HCT116 (cell line): Measurements from ENCODE around the gene TXNRD3. TPM values are rescaled to one million over a fixed set of nuclear protein-coding genes. Genes with fewer than 3 reads are reported as not detected.

Source experiments
- ATAC-seq: fragments of 200-7000 bp; cut with Tn5 transposase; 2 replicates; pipeline ENCODE4 v1.9.1; 2020; ENCODE audit warnings: mild to moderate bottlenecking, moderate library complexity
- BruUV-seq: library from RNA; stranded (reverse); fragments of 400-500 nt; replicated peaks from 2 replicates; lab custom pipeline; 2021; lab: Mats Ljungman, UMichigan
- CTCF ChIA-PET: fragments of 300-600 bp; sonication (Branson Sonifier 250); formaldehyde crosslinking; loops from one replicate; lab custom pipeline; 2021; ENCODE audit warnings: antibody characterized with exemption; lab: Charles Lee
- POLR2A ChIA-PET: fragments of 300-600, 350-600 bp; sonication (Branson Sonifier 250); formaldehyde crosslinking; loops from one replicate; lab custom pipeline; 2021; ENCODE audit warnings: antibody characterized with exemption; lab: Charles Lee
- RAD21 ChIA-PET, 2 experiments: fragments of 300-600 bp; sonication (Branson Sonifier 250); formaldehyde crosslinking; loops; one replicate each; lab custom pipeline; 2023; ENCODE audit warnings: low total read pairs in 2 of 2; ENCODE audit not compliant: uncharacterized antibody in 2 of 2, unreplicated experiment in 2 of 2, low non-redundant PET in 1 of 2; lab: Charles Lee
- DNase-seq: peaks from one replicate; pipeline ENCODE4 v3.0.0-alpha.2; 2010; ENCODE audit warnings: low read depth, low spot score
- H2AFZ ChIP-seq: fragments of 200-600 bp; shearing (Covaris generic), sonication (generic); 2 replicates; pipeline ENCODE4 v1.6.1; 2017; ENCODE audit warnings: low read depth, mixed run types, mixed read lengths, antibody characterized with exemption, low read length; ENCODE audit not compliant: poor library complexity, severe bottlenecking
- H3K27ac ChIP-seq: 2 replicates; pipeline ENCODE4 v1.5.1; 2012; ENCODE audit warnings: low read depth, low read length
- H3K27me3 ChIP-seq: fragments of 200-600 bp; sonication (generic); 2 replicates; pipeline ENCODE4 v1.6.1; 2016; ENCODE audit warnings: mixed run types, low read length, mixed read lengths; ENCODE audit not compliant: insufficient read depth
- H3K36me3 ChIP-seq, 2 experiments: fragments of 200-500 bp in 1 of 2; fragments of 200-600 bp in 1 of 2; sonication (Bioruptor generic) in 1 of 2; sonication (generic) in 1 of 2; 2 replicates each; pipeline versions ENCODE4 v1.5.1 to v1.6.1; 2014 to 2016; ENCODE audit warnings: low read length in 2 of 2, inconsistent platforms in 1 of 2, mixed read lengths in 1 of 2, mixed run types in 1 of 2; ENCODE audit not compliant: insufficient read depth in 2 of 2, control insufficient read depth in 1 of 2
- H3K4me1 ChIP-seq, 2 experiments: fragments of 200-600 bp in 1 of 2; sonication (generic) in 1 of 2; 2 replicates each; pipeline versions ENCODE4 v1.5.1 to v1.6.1; 2012 to 2017; ENCODE audit warnings: low read length in 2 of 2, inconsistent platforms in 1 of 2, mild to moderate bottlenecking in 1 of 2, mixed read lengths in 1 of 2, mixed run types in 1 of 2, moderate library complexity in 1 of 2; ENCODE audit not compliant: insufficient read depth in 2 of 2, control insufficient read depth in 1 of 2
- H3K4me2 ChIP-seq: fragments of 200-600 bp; sonication (generic); 2 replicates; pipeline ENCODE4 v1.6.1; 2017; ENCODE audit warnings: mixed run types, low read length, mixed read lengths
- H3K4me3 ChIP-seq, 2 experiments: fragments of 200-600 bp in 1 of 2; sonication (generic) in 1 of 2; replicated peaks in 1 of 2; 2 replicates each; pipeline ENCODE4 v1.5.1; 2011 to 2016; ENCODE audit warnings: low read length in 2 of 2, control low read depth in 1 of 2, low read depth in 1 of 2, mild to moderate bottlenecking in 1 of 2, mixed read lengths in 1 of 2, mixed run types in 1 of 2
- H3K79me2 ChIP-seq: fragments of 200-600 bp; sonication (generic); 2 replicates; pipeline ENCODE4 v1.6.1; 2017; ENCODE audit warnings: mild to moderate bottlenecking, mixed run types, low read length, moderate library complexity, mixed read lengths; ENCODE audit not compliant: insufficient read depth
- H3K9ac ChIP-seq: fragments of 200-600 bp; sonication (generic); 2 replicates; pipeline ENCODE4 v1.6.1; 2016; ENCODE audit warnings: low read length, mixed read lengths
- H3K9me2 ChIP-seq: fragments of 200-600 bp; sonication (generic), shearing (Covaris generic); 2 replicates; pipeline ENCODE4 v1.6.1; 2017; ENCODE audit warnings: mixed run types, mild to moderate bottlenecking, moderate library complexity; ENCODE audit not compliant: insufficient read depth
- H3K9me3 ChIP-seq, 2 experiments: fragments of 200-500 bp in 1 of 2; fragments of 200-600 bp in 1 of 2; sonication (Bioruptor generic) in 1 of 2; sonication (generic) in 1 of 2; 2 replicates each; pipeline ENCODE4 v1.6.1; 2014 to 2017; ENCODE audit warnings: low read length in 2 of 2, mixed read lengths in 2 of 2, inconsistent platforms in 1 of 2, low read depth in 1 of 2, mild to moderate bottlenecking in 1 of 2, mixed run types in 1 of 2, moderate library complexity in 1 of 2; ENCODE audit not compliant: control insufficient read depth in 1 of 2, insufficient read depth in 1 of 2
- H4K20me1 ChIP-seq: fragments of 200-600 bp; sonication (generic), shearing (Covaris generic); 2 replicates; pipeline ENCODE4 v1.6.1; 2017; ENCODE audit warnings: mixed run types, mild to moderate bottlenecking, moderate library complexity; ENCODE audit not compliant: insufficient read depth
- CEBPB ChIP-seq: IDR thresholded peaks from 2 replicates; pipeline ENCODE4 v1.6.1; 2012; ENCODE audit warnings: low read depth
- EGR1 ChIP-seq: IDR thresholded peaks from 2 replicates; pipeline ENCODE4 v1.6.1; 2012; ENCODE audit warnings: low read depth
- ELF1 ChIP-seq: IDR thresholded peaks from 2 replicates; pipeline ENCODE4 v1.6.1; 2012; ENCODE audit warnings: low read depth, borderline replicate concordance
- EZH2 ChIP-seq: fragments of 200-600 bp; sonication (generic); IDR thresholded peaks from 2 replicates; pipeline ENCODE4 v1.6.1; 2017; ENCODE audit warnings: antibody characterized with exemption, mixed run types
- EZH2phosphoT487 ChIP-seq: fragments of 200-600 bp; IDR thresholded peaks from 2 replicates; pipeline ENCODE4 v1.6.1; 2018; ENCODE audit warnings: antibody characterized with exemption, borderline replicate concordance
- MAX ChIP-seq: IDR thresholded peaks from 2 replicates; pipeline ENCODE4 v1.6.1; 2012
- POLR2A ChIP-seq: IDR thresholded peaks from 2 replicates; pipeline ENCODE4 v1.7.0; 2011; ENCODE audit warnings: borderline replicate concordance; ENCODE audit not compliant: insufficient read depth, insufficient read length; ENCODE audit errors: extremely low read depth
- POLR2AphosphoS5 ChIP-seq: IDR thresholded peaks from 2 replicates; pipeline ENCODE4 v1.6.1; 2011; ENCODE audit warnings: mild to moderate bottlenecking, low read depth, low read length, moderate library complexity
- RAD21 ChIP-seq: IDR thresholded peaks from 2 replicates; pipeline ENCODE4 v1.6.1; 2012; ENCODE audit warnings: low read depth, mild to moderate bottlenecking
- SIN3A ChIP-seq: IDR thresholded peaks from 2 replicates; pipeline ENCODE4 v1.6.1; 2012; ENCODE audit warnings: low read depth
- SP1 ChIP-seq: IDR thresholded peaks from 2 replicates; pipeline ENCODE4 v1.6.1; 2012; ENCODE audit warnings: low read depth
- SRF ChIP-seq: IDR thresholded peaks from 2 replicates; pipeline ENCODE4 v1.6.1; 2012; ENCODE audit warnings: low read depth
- ZNF274 ChIP-seq: fragments of 200-500 bp; sonication (Bioruptor generic); IDR thresholded peaks from 2 replicates; pipeline ENCODE4 v1.6.1; 2014; ENCODE audit warnings: mild to moderate bottlenecking, low read depth, low read length, inconsistent platforms
- intact Hi-C: fragments of 100-400 bp; cut with micrococcal nuclease; formaldehyde crosslinking; loops from 2 replicates; pipeline ENCODE4 v1.10.0; 2022
- total RNA-seq: library from RNA; stranded (reverse); gene quantifications from one replicate; pipeline ENCODE4 v1.2.1, GENCODE V29; 2021; ENCODE audit not compliant: unreplicated experiment
- TF ChIP-seq, protein P1 (sequence below), 3 experiments: fragments of 200-600 bp in 1 of 3; sonication (generic) in 1 of 3; IDR thresholded peaks in 2 of 3; conservative IDR thresholded peaks in 1 of 3; 2 replicates each; pipeline ENCODE4 v1.5.1; 2012 to 2017; ENCODE audit warnings: low read depth in 2 of 3, low read length in 2 of 3, antibody characterized with exemption in 1 of 3, borderline replicate concordance in 1 of 3, control low read depth in 1 of 3, mild to moderate bottlenecking in 1 of 3, mixed read lengths in 1 of 3, mixed run types in 1 of 3, moderate library complexity in 1 of 3; ENCODE audit not compliant: insufficient read depth in 1 of 3
- TF ChIP-seq, protein P2 (sequence below): IDR thresholded peaks from 2 replicates; pipeline ENCODE4 v1.6.1; 2012

The TXNRD3 gene
- total RNA-seq, 1 experiment from 2014 or later = 19.3 TPM

DNA sequence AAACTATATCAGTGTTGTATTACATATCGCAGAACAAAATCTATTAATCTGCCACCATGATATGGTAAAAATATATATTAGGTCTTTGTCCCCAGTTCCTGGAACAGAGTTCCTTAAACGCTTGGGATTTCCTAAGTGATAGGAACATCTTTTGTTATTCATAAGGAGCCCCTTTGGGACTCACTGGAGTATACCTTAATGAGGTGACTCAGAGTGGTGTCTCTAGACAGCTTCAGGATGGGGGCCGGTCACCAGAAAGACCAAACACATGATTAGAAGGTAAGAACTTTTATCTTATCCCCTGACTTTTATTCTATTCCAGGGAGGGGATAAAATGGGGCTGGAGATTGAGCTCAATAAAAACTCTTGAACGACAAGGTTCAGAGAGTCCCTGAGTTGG, 36.8 kb upstream of the TXNRD3 start:
- DNase-seq = no peak
- ATAC-seq = no peak
- RAD21 ChIA-PET = no interaction called here
- Histone ChIP-seq H3K9me3 (no peaks in the 10 kb centered on the region), H3K9me2 (no peaks in the 10 kb centered on the region), H3K9ac (no peak overlapping the region), H3K4me3 (no peak overlapping the region), H2AFZ (no peak overlapping the region), H3K4me2 (no peak overlapping the region), H3K36me3 (no peaks in the 10 kb centered on the region), H3K27me3 (no peaks in the 10 kb centered on the region; the same call in 1 of the 2 replicates), H3K27ac (no peak overlapping the region), H4K20me1 (no peaks in the 10 kb centered on the region), H3K79me2 (no peaks in the 10 kb centered on the region), H3K4me1 (no peaks in the 10 kb centered on the region)
- no TSS peak for BruUV-seq
- POLR2A ChIA-PET = no interaction called here
- intact Hi-C loops = no loop called here
- TF ChIP-seq, protein P1, sequence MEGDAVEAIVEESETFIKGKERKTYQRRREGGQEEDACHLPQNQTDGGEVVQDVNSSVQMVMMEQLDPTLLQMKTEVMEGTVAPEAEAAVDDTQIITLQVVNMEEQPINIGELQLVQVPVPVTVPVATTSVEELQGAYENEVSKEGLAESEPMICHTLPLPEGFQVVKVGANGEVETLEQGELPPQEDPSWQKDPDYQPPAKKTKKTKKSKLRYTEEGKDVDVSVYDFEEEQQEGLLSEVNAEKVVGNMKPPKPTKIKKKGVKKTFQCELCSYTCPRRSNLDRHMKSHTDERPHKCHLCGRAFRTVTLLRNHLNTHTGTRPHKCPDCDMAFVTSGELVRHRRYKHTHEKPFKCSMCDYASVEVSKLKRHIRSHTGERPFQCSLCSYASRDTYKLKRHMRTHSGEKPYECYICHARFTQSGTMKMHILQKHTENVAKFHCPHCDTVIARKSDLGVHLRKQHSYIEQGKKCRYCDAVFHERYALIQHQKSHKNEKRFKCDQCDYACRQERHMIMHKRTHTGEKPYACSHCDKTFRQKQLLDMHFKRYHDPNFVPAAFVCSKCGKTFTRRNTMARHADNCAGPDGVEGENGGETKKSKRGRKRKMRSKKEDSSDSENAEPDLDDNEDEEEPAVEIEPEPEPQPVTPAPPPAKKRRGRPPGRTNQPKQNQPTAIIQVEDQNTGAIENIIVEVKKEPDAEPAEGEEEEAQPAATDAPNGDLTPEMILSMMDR (IDR thresholded peaks at IDR 0.05 in 2 of 3, conservative IDR thresholded peaks at IDR 0.05 in 1 of 3; ENCODE audit: borderline replicate concordance in 1 of 3, insufficient read depth in 1 of 3, low read depth in 2 of 3, low read length in 2 of 3) = no peak
- no peak for TF ChIP-seq POLR2AphosphoS5
- TF ChIP-seq SP1 = no peak
- CTCF ChIA-PET = no interaction called here

GRCh38 chr3:126685493-126685892, 30.6 kb upstream of the TXNRD3 start:
- intact Hi-C loops = no loop called here
- Histone ChIP-seq H2AFZ (no peak overlapping the region), H3K4me3 (no peak overlapping the region), H3K4me2 (no peak overlapping the region), H3K9me3 (no peaks in the 10 kb centered on the region), H3K79me2 (no peaks in the 10 kb centered on the region), H3K9ac (no peak overlapping the region), H3K9me2 (no peaks in the 10 kb centered on the region), H3K27me3 (no peaks in the 10 kb centered on the region), H4K20me1 (no peaks in the 10 kb centered on the region), H3K4me1 (no peaks in the 10 kb centered on the region), H3K36me3 (no peaks in the 10 kb centered on the region), H3K27ac (no peak overlapping the region)
- POLR2A ChIA-PET = no interaction called here
- ATAC-seq (no peak), DNase-seq (no peak)
- BruUV-seq = no TSS peak
- no peak for TF ChIP-seq EZH2
- TF ChIP-seq POLR2A = no peak
- TF ChIP-seq EGR1 = no peak
- no peak for TF ChIP-seq SRF
- no peak for TF ChIP-seq EZH2phosphoT487
- TF ChIP-seq ZNF274 = no peak
- no peak for TF ChIP-seq CEBPB
- no peak for TF ChIP-seq ELF1
- TF ChIP-seq SP1 = no peak
- TF ChIP-seq POLR2AphosphoS5 = no peak
- no peak for TF ChIP-seq SIN3A
- no peak for TF ChIP-seq MAX
- no peak for TF ChIP-seq RAD21
- TF ChIP-seq, protein P2, sequence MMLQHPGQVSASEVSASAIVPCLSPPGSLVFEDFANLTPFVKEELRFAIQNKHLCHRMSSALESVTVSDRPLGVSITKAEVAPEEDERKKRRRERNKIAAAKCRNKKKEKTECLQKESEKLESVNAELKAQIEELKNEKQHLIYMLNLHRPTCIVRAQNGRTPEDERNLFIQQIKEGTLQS = no peak
- RAD21 ChIA-PET = no interaction called here
- CTCF ChIA-PET = no interaction called here
